GM19324 (cell line): ENCODE data around the gene JKAMP.

Experiments
- ATAC-seq: cut with Tn5 transposase; IDR thresholded peaks from one replicate; pipeline ENCODE4 v1.9.1; 2021; ENCODE audit warnings: mild to moderate bottlenecking, moderate library complexity; ENCODE audit not compliant: unreplicated experiment, low FRiP score

The JKAMP gene

DNA sequence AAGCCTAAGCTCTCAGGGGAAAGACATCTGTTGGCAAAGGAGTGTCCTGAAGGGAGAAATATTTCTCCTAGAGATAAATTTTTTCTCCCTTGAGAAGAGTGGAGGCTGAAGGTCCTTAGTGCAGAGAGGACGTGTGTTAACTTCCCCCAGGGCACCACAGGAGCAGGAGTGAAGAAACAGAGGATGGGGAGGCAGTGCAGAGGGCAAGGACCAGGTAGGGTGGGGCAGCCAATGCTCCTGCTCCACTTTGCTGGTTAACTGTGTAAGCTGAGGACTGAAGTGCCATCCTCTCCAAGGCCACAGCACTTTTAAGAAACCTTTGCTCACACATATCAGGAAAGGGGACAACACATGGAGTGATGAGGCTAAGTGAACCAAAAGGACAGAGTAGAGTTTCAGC, 4.2 kb upstream of the JKAMP start:
- ATAC-seq: no peak

DNA sequence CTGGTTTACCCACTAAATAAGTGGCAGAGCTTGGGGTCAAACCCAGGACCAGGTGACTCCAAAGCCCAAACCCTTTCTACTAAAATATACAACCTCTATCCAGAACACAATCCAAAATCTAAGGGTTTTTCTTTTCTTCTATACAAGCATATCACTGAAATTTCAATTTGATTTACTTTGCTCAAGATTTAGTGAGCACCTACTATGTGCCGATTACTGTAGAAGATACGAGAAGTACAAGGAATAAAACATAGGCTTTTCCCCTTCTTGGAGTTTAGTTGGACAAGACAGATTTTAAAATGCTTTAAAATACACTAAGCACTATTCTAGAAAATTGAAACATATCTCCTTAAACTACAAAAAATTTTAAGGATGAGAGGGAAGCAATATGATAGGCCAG, 2.9 kb upstream of the JKAMP start:
- no peak for ATAC-seq

DNA sequence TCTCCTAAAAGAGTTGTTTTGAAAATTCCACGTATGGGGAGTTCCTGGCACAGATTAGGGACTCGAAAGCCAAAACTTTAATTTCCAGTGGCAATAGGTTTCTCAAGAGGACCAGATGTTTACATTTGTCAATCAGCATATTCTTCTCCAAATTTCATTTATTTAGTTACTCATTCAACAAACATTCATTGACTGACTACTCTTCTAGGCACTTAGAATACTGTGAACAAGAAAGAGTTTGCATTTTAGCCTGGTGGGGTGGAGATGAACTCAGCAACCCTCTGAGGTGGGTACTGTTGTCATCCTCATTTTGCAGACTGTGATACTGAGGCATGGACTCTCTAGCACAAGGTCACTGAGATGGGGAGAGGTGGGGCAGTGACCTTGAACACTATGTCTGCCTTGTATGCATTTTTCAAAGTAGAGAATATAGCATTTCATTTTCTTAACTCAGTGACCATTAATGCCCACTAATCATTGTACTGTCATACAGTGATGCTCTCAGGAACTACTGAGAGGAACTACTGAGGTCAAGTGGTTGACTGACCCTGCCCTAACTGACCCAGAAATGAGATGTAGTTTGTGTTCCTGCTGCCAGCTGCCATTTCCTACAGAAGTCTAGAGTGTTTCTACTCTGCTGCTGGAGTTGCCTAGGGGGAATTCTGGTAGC, 2.3 kb upstream of the JKAMP start:
- ATAC-seq: no peak

DNA sequence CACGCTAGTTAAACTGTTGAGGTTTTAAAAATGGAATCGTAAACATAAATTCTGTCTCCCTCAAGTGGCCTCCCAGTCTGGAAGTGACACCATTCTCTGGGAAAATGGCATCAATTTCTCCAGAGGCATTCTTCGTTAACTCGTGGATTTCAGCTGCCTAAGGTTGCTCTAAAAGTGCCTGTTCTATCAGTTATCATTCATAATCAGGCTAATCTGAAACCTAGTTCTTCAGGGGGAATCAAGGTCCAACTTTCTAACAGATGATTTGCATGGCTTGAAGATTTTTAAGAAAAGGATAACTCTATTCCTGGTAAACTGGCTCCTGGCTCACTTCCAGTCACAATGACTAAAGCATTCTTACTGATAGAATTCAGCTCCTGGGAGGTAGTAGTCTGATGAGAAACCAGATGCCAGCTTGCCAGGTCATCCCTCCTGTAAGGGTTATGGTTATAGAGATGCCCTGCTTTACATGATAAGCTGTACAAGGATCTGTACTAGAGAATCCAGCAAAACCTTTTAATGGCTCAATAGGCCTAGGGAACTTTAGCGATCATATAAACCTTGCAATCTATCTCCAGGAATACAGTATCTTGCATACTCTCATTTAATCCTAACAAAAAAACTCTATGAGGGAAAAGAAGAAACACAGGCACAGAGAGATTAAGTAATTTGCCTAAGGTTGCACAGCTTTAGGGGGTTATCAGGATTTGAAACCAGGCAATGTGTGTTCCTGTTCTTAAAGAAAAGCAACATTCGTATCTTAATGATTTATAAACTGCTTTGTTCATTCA, 1.6 kb upstream of the JKAMP start:
- ATAC-seq: no peak

DNA sequence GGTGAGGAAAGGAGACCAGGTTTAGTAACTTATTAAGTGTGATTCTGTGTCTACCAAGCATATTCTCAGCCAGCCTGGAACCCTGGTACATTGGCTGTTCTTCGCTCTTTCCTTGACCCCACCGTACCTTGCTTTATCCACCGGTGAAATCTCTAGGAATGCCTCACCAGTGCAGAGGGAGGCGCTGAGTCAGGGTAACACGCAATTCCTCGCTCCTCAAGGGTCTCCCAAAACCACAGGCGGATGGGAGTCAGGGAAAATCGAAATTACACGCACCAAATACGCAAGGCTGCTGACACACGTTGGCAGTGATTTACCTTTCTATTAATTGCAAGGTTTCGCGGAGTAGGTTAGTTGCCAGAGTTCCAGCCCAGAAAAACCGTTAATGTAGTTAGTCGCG, 954 bp upstream of the JKAMP start:
- ATAC-seq: no peak

DNA sequence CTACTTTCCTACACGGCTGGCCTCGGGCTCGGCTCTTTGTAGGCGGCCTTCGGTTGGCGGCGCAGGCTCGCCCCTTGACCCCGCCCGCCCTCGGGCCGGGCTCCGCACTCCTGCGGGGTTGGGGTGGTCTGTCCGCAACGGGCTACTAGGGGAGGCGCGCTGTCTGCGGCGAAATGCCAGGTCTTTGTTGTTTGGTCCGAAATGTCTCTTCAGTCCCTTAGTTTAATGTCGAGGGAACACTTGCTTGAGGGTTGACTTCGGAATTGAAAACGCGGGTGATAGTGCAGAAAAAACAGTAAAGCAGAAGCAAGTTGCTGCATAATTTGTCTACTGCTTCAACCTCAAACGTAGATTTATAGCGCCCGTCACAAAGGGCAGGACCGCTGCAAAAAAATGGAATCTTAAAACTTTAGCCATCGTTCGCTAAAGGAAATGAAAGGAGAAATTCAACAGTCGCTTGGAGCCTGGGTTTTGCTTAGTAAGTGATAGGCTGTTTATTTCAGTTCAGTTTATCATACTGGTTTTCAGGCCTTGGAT, 390 bp downstream of the JKAMP start:
- ATAC-seq: peak; percentile 61

DNA sequence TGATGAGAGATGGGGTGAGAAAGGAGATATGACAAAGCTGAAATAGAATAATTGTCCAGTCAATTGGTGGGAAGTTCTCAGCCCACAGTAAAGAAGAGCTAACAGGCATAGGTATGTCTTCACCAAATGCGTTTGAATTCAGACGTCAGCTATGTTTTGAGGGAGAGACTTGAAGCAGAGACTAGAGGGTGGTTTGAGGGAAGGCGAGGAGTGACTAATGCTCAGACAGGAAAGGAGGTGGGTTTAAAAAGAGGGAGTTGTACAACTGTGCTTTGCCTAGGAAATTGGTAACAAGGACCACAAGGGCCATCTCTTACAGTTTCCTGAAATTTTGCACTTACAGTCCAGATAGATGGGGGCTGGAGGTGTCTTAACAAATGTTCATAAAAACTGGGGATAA, 6.4 kb downstream of the JKAMP start:
- no peak for ATAC-seq

DNA sequence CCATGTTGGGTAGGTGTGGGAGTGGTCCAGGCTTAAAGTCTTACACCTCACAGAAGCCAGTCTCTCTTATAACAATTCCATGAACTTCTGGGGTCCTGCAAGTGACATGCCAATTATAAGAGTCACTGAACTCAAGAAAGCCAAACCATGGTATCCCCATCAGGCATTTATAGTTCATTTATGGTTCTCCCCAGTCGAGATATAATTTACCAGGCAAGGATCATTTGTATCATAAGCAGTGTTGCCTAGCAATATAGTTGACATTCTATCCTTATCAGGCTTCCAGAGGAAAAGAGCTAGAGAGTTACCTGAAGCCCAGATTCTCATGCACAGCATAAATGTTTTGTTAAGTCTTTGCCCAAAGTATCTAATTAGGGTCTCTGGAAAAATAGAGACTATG, 8.1 kb downstream of the JKAMP start:
- ATAC-seq: no peak

DNA sequence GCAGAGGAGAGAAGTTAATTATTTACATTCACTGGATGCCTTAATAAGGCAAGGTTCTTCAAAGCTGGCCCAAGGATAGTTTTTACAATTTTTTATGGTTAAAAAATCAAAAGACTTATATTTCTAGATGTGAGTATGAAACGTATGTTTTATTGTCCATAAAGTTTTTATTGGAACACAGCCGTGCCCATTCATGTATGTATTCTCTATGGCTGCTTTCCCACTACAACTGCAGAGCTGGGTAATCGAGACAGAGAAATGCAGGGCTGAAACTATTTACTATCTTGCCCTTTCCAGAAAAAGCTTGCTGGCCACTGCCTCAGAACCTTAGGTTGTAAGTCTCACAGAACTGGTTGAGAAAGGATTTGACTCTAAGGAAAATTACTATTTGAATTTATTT, 16.4 kb downstream of the JKAMP start:
- ATAC-seq: no peak

DNA sequence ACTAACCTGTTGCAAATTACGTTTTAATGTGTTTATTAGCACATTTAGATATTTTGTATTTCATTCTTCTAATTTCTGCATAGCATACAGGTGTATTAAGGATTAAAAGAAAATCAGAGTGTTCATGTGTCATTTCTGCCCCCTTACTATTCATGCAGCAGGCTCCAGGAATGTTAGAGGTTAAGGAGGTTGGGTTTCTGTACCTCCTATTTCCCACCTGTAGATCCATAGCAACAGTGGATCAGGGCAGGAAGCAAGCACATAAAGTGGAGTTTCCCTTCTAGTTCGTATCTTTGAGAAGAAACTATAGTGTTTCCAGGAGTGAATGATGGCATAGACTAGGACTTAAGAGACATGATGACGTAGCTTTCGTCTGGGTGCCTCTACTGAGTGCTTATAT, 18.9 kb downstream of the JKAMP start:
- ATAC-seq: no peak

DNA sequence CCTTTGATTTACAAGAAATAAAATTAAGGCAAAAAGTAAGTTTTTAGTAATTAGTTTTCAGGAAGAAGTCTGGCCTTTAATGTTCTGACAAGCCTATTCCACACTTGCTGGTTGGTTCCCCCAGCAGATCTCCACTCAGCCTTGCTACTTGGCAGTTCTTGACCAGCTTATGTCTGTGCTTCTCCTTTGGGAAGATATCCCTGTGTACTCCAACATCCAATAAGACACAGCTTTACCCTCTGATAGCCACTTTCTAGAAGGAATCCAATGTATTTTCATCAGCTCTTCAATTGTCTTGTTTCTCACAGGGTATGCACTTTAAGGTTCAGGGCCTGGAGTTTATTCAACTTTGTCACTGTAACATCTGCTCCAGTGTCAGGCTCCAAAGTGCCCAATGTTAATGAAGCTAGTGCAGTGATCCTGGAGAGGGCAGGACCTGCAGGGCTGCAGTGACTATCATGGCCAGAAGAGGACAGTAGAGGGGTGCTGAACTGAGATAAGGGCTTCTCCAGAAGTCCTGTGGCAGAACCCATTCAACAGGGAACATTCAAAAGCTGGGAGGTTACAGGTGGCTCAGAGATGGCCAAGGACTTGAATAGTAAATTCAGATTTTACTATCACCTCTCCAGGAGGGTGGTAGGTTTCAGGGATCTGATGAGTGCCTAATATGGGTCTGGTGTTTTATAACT, 22.9 kb downstream of the JKAMP start:
- peak; percentile 81 for ATAC-seq

DNA sequence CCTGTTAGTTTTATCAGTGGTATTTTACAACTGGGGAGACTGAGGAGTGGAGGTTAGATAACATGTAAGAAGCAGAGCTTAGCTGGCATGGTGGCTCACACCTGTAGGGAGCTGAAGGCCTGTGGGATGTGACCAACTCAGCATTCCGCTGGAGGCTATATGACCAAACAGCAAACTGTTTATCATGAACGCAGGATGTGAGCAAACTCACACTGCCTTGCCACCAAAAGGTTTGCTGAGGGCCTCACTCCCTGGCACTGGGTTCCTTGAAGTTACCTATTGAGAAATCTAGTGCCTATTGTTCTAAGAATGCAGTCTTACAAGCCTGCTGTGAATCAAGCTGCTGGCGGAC, 23.4 kb downstream of the JKAMP start:
- ATAC-seq: peak; percentile 8

DNA sequence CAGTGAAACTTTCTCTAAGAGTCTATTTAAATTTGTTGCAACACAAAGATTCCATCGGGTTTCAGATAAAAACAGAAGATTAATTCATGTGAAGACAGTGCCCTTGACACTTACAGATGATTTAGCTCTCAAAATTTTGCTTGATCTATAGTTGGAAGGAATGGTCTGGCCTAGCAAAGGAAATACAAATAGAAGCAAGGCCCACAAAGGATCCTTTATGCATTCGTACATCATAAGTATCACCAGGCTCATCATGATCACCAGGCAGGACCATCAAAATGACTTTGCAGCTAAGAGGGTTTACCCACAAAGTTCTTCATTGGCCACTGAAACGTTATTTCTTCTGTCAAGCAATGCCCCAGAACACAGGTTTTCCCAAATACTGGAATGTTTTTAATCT, 24.8 kb downstream of the JKAMP start:
- ATAC-seq: no peak

DNA sequence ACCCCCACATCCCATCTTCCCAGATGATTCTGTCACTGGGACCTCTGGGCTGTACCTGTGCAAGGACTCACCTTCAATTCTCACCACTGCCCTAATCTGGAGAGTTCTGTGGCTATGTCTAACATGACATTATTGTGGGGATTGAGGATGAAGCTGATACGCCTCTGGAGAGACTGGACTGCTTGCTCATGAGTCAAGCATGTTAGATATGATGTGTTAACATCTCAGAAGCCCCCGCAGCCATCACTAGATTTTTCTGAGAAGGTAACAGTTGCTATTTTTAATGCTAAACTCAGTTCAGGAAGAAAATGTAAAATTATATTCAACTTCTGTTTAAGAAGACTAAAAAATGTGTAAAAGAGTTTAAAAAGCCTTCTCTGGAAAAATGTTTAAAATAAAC, 25.7 kb downstream of the JKAMP start:
- no peak for ATAC-seq

DNA sequence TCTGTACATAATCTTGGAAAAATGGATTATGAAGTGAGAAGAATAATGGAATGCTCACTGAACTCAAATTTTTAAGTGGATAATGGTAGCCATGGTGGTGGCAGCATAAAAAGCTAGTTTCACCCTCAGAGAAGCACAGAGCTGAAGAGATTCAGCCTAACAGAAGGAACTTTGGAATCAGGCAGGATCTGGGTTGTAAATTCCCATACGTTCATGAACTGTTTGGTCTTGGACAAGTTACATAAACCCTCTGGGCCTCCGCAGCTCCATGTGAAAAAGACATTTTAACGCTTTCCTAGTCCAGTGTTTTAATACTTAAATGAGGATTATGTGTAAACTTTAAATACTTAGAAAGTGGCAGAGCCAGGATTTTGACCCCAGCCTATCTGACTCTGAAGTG, 26.6 kb downstream of the JKAMP start:
- ATAC-seq: no peak

DNA sequence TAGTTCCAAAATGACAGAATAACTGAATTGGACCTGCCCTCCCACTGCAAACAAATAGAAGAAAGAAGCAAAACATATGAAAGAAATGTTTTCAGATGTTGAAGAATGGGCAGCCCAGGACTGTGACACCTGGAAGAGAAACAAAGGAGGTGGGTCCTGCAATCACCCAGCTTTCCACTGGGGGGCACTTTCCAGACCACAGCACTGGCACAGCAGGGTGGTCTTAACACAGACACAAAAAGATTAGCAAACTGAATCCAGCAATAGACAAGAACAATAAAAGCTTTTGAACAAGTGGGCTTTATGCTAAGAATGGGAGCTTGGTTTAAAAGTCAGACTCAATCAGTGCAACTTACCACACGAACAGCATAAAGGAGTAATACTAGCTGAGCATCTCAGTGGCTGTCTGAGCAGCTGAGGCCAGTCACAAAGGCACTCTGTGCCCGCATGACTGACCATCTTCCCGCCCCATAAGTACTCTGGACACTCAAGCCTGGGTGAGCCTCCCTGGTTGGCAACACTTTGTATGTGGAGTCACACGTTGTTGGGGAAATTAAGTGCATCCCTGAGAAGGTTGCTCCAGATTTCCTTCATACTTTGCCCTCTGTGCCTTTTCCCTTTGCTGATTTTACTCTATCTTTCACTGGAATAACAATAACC, 27.7 kb downstream of the JKAMP start:
- no peak for ATAC-seq

DNA sequence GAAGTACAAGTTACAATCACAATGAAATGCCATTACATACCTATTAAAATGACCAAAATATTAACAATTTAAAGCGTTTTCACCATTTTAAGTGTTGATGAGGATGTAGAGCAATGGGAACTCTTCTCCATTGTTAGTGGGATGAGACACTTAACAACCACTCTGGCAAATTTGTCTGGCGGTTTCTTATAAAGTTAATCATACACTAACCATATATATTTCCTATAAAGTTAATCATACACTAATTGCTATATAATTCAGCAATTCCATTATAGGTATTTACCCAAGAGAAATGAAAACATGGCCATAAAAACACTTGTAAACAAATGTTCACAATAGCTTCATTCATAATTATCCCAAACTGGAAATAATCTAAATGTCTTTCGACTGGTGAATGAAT, 35.9 kb downstream of the JKAMP start:
- ATAC-seq: no peak

DNA sequence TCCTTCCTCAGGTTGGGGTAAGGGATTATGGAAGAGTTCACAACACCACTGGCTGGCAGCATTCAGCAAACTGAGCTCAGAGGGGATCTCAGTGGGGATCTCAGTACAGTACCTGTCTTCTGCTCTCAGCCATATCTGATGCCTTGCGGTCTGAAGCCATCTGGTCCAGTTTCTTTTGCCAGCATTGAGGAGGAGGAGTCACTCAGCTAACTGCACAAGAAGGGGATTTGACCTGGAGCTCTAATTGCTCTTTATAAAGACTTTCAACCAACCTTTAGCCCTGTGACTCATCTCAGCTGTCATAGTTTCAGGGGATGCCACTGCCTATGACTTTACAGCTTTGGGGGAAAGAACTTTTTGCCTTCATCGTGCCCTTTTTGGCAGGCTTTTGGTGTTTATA, 44.9 kb downstream of the JKAMP start:
- ATAC-seq: no peak

DNA sequence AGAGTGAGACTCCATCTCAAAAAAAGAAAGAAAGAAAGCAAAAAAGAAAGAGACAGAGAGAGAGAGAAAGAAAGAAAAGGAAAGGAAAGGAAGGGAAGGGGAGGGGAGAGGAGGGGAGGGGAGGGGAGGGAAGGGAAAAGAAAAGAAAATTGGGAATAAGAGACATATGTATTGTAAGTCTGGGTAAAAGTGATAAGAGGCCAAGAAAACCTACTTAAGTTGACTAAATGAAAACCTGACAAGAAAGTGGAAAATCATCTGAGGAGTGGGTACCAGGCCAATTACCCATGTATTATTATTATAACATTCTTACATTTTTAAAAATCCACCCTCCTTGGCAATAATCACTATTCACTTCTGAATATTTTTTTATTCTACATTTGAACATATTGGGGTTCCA, 46.0 kb downstream of the JKAMP start:
- no peak for ATAC-seq

DNA sequence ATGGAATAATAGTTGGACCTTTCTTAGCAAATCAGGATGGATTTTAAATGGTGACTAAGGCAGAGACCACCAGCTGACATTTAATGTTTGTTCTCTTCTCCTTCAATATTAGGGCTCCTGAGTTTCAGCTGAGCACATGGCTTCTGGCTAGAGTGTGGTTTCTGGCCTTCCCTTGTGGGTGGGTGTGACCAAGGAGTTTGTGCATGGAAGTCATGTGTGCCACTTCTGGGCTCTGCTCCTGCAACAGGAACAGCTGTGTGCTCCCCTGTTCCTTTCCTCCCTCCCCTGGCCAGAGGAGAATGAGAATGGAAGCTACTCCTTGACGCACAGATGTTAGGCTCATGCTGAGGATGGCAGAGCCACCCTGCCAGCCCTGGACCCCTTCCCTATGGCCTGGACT, 48.1 kb downstream of the JKAMP start:
- no peak for ATAC-seq

DNA sequence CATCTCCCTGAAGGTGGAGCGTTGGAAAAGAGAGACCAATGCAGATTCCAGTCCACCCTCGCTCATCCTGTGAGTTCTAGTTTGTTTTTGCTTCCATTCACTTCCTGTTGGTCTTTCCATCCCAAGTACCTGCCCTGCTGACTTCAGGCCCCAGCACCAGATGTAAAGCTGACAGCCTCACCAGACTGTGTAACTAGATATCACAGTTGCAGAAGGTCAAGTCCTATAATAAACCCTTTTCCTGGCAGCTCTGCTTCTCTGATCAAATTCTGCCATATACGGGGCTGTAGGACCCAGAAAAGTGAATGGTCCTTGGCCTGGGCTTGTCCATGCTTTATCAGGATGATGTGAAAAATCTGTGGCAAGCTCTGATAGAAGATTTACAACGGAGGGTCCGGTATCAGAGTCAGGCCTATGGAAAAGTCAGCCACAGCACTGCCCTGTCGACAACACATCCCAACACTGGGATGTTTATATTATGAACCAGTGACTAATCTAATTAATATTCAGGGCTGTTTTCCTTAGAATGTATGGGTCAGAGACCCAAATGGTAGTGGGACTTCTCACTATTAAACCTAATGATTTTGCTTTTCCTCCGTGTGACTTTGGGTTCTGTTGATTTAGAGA, 50.2 kb downstream of the JKAMP start:
- ATAC-seq: no peak
